ENCODE data around the gene PRICKLE1. TPM values are rescaled to one million over a fixed set of nuclear protein-coding genes. Genes with fewer than 3 reads are reported as not detected.

The PRICKLE1 gene
- total RNA-seq, 2 experiments from 2014 or later = 0.19 TPM; not detected in 1

DNA sequence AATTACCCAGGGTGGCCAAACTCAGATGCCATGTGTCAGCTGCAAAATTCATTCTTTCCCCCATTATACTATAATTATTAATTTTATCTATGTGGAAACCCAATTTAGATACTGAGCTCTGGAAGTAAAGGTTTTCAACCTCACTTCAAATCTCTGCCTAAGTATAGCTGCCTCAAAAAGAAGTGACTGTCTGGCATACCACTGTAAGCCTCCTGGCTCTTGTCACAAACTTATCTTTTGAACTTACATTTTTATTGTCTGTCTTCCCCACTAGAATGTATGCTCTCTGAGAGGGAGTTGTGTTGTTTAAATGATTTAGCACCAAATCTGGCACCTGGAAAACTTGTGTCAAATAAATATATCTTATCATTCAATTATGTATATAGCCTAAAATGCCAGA is 16.1 kb upstream of the PRICKLE1 start:
- Histone ChIP-seq H3K4me2 (ENCODE audit: low read length) (no peak overlapping the region), H3K4me3 (ENCODE audit: low read depth, low read length, poor library complexity, severe bottlenecking) (no peak overlapping the region), H2AFZ (ENCODE audit: low read length) (no peak overlapping the region), H3K9me2 (ENCODE audit: insufficient read depth, low read length) (no peaks in the 10 kb centered on the region), H3K27ac (ENCODE audit: low read depth, low read length, poor library complexity, severe bottlenecking) (no peak overlapping the region), H3K4me1 (ENCODE audit: insufficient read depth, low read length, poor library complexity, severe bottlenecking) (no peaks in the 10 kb centered on the region), H3K36me3 (ENCODE audit: insufficient read depth, low read length) (no peaks in the 10 kb centered on the region), H4K20me1 (ENCODE audit: insufficient read depth, low read length) (no peaks in the 10 kb centered on the region), H3K9me3 (ENCODE audit: low read length) (no peaks in the 10 kb centered on the region), H3K79me2 (ENCODE audit: insufficient read depth, low read depth, low read length) (no peaks in the 10 kb centered on the region)
- intact Hi-C loops (cut with micrococcal nuclease; ENCODE audit: unreplicated experiment) = no loop called here
- POLR2A ChIA-PET = interaction anchor here (1.0 kb wide), 1 partner anchor 10 kb away, joined by 3 read pairs; no protein-coding TSS in a partner anchor
- CTCF ChIA-PET (ENCODE audit: unreplicated experiment) = no interaction called here
- DNase-seq (ENCODE audit: low spot score) = no peak
- no peak for TF ChIP-seq CTCF (conservative IDR thresholded peaks at IDR 0.05; ENCODE audit: low read length)
- TF ChIP-seq EZH2phosphoT487 (IDR thresholded peaks at IDR 0.05; ENCODE audit: borderline replicate concordance, low read depth, low read length) = no peak
- BruUV-seq (replicated peaks) = no TSS peak

GRCh38 chr12:42603246-42603990 is 13.9 kb upstream of the PRICKLE1 start:
- CTCF ChIA-PET (ENCODE audit: unreplicated experiment) = no interaction called here
- POLR2A ChIA-PET = no interaction called here
- no TSS peak for BruUV-seq (replicated peaks)

More at GRCh38 chr12:42603246-42603990, 13.9 kb upstream of the PRICKLE1 start:
- no peak overlapping the region for H3K27ac ChIP-seq (ENCODE audit: low read depth, low read length, poor library complexity, severe bottlenecking)
- H3K4me3 ChIP-seq (ENCODE audit: low read depth, low read length, poor library complexity, severe bottlenecking) = no peak overlapping the region
- no peaks in the 10 kb centered on the region for H3K9me3 ChIP-seq (ENCODE audit: low read length)
- H3K36me3 ChIP-seq (ENCODE audit: insufficient read depth, low read length) = no peaks in the 10 kb centered on the region
- no peak overlapping the region for H2AFZ ChIP-seq (ENCODE audit: low read length)
- no peak for DNase-seq (ENCODE audit: low spot score)
- no peaks in the 10 kb centered on the region for H3K79me2 ChIP-seq (ENCODE audit: insufficient read depth, low read depth, low read length)
- no peaks in the 10 kb centered on the region for H3K9me2 ChIP-seq (ENCODE audit: insufficient read depth, low read length)
- no peak for TF ChIP-seq CTCF (conservative IDR thresholded peaks at IDR 0.05; ENCODE audit: low read length)
- no peak for TF ChIP-seq EZH2phosphoT487 (IDR thresholded peaks at IDR 0.05; ENCODE audit: borderline replicate concordance, low read depth, low read length)
- H3K4me1 ChIP-seq (ENCODE audit: insufficient read depth, low read length, poor library complexity, severe bottlenecking) = no peaks in the 10 kb centered on the region
- H3K4me2 ChIP-seq (ENCODE audit: low read length) = no peak overlapping the region
- intact Hi-C loops (cut with micrococcal nuclease; ENCODE audit: unreplicated experiment) = no loop called here
- H4K20me1 ChIP-seq (ENCODE audit: insufficient read depth, low read length) = no peaks in the 10 kb centered on the region
